AG10803 (cell line): ENCODE results near the gene COL20A1.
A peak's percentile ranks its signal among the peaks of the same experiment; 100 is the strongest.

Source experiments
- DNase-seq: peaks from one replicate; pipeline ENCODE4 v3.0.0; 2010; ENCODE audit warnings: low read depth
- H3K4me3 ChIP-seq: 2 replicates; pipeline ENCODE4 v1.5.1; 2011; ENCODE audit warnings: mild to moderate bottlenecking, low read length, control low read depth
- CTCF ChIP-seq: conservative IDR thresholded peaks from 2 replicates; pipeline ENCODE4 v1.5.1; 2011; ENCODE audit warnings: mild to moderate bottlenecking, low read length, control low read depth, inconsistent platforms

The COL20A1 gene

DNA sequence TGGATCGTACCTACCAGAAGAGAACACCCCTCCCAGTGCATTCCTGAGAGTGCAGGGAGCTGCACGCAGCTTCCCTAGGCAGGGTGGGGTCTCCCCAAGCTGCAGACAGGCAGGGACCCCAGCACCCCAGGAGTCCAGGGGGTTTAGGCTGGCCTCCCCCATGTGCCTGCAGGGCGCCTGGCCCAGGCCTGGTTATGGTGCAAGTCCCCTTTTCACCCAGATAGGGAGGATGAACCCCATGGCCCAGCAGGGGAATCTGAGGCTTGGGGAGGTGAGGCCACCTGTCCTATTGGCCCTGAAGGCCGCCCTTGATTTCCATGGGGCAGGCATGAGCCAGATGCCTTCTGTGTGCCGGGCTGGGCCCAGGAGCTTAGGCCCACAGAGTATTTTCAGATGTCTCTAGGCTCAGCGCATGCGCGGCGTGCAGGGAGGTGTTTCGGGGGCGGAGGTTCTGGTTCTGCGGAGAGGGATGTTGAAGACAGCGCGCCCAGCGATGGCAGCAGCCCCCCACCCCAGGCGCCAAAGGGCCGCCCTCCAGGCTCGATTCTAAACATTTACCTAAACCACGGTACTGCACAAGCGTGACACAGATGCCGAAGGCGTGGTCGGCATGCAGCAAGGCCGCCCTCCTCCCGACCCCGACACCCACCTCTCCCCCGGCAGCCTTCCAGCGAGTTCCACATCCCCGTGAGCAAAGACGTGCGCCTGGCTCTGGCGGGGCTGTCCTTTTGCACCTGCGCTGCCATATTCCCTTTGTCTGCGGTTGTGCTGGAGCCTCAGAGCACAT is 29.4 kb downstream of the COL20A1 start:
- DNase-seq, result no peak
- TF ChIP-seq CTCF, result no peak
- H3K4me3 ChIP-seq, result no peak overlapping the region

- no peak for TF ChIP-seq CTCF
- no peak overlapping the region for H3K4me3 ChIP-seq
- no peak for DNase-seq
Measured at GRCh38 chr20:63322933-63323273, 29.9 kb downstream of the COL20A1 start.

GRCh38 chr20:63323357-63323981 is 30.5 kb downstream of the COL20A1 start:
- peak; percentile 27 for TF ChIP-seq CTCF
- H3K4me3 ChIP-seq, result no peak overlapping the region

DNA sequence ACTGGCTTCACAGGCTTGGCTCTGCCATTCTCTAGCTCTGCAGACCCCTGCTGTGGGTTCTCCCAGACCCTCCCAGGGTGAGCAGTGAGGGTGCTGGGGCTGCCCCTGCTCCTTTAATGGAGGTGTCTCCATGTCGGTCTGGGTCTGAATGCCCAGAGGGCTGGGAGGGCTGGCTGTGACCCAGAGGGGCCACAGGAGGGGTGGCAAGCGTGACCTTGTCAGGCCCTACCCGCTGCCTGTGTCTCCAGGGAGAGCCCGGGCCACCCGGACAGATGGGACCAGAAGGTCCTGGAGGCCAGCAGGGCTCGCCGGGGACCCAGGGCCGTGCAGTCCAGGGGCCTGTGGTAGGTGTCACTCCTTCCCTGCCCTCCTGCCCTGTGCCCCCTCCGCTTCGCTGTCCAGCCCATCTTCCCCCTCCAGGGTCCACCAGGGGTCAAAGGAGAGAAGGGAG is 32.1 kb downstream of the COL20A1 start:
- no peak overlapping the region for H3K4me3 ChIP-seq
- TF ChIP-seq CTCF, result no peak
- no peak for DNase-seq

More at GRCh38 chr20:63323357-63323981, 30.5 kb downstream of the COL20A1 start:
- no peak for DNase-seq

- TF ChIP-seq CTCF, result no peak
- no peak for DNase-seq
- H3K4me3 ChIP-seq, result no peak overlapping the region
Measured at GRCh38 chr20:63325554-63326313, 32.7 kb downstream of the COL20A1 start.

- DNase-seq, result no peak
- TF ChIP-seq CTCF, result no peak
- no peak overlapping the region for H3K4me3 ChIP-seq
Measured at GRCh38 chr20:63326314-63327230, 33.6 kb downstream of the COL20A1 start.
